Measurements from ENCODE around the gene LUZP2. TPM values are rescaled to one million over a fixed set of nuclear protein-coding genes. Genes with fewer than 3 reads are reported as not detected.

LUZP2 gene
- total RNA-seq, 2 donors from 2014 or later = 0.28 to 4.1 TPM

DNA sequence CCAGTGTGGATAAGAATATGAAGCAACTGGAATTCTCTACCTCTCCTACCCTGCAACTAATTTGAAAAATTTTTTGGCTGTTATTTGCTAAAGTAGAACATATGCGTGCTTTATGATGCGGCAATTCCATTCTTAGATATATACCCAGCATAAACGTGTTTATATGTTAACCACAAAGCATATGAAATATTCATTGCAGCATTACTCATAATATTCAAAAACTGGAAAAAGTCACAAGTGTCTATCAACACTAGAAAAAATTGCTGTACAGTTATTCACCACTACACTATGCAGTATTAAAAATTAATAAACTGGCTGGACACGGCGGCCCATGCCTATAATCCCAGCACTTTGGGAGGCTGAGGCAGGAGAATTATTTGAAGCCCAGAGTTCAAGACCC lies 226.4 kb downstream of the LUZP2 start:
- H3K27me3 ChIP-seq (replicated peaks; ENCODE audit: insufficient read depth) = no peaks in the 10 kb centered on the region
- H3K27ac ChIP-seq = no peak overlapping the region
- intact Hi-C loops (cut with DNase I) = no loop called here
- no peak overlapping the region for H3K4me3 ChIP-seq
- no peaks in the 10 kb centered on the region for H3K36me3 ChIP-seq
- 93% methylated on average over 5 of the region's 5 CpGs for WGBS
- H3K9me3 ChIP-seq = no peaks in the 10 kb centered on the region
- TF ChIP-seq, protein P1, sequence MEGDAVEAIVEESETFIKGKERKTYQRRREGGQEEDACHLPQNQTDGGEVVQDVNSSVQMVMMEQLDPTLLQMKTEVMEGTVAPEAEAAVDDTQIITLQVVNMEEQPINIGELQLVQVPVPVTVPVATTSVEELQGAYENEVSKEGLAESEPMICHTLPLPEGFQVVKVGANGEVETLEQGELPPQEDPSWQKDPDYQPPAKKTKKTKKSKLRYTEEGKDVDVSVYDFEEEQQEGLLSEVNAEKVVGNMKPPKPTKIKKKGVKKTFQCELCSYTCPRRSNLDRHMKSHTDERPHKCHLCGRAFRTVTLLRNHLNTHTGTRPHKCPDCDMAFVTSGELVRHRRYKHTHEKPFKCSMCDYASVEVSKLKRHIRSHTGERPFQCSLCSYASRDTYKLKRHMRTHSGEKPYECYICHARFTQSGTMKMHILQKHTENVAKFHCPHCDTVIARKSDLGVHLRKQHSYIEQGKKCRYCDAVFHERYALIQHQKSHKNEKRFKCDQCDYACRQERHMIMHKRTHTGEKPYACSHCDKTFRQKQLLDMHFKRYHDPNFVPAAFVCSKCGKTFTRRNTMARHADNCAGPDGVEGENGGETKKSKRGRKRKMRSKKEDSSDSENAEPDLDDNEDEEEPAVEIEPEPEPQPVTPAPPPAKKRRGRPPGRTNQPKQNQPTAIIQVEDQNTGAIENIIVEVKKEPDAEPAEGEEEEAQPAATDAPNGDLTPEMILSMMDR (IDR thresholded peaks at IDR 0.05) = no peak
- no peak for TF ChIP-seq POLR2AphosphoS5 (IDR thresholded peaks at IDR 0.05)
- no peak for TF ChIP-seq POLR2A (IDR thresholded peaks at IDR 0.05)
- no peak for DNase-seq (ENCODE audit: low spot score)
- H3K4me1 ChIP-seq (replicated peaks) = no peaks in the 10 kb centered on the region

DNA sequence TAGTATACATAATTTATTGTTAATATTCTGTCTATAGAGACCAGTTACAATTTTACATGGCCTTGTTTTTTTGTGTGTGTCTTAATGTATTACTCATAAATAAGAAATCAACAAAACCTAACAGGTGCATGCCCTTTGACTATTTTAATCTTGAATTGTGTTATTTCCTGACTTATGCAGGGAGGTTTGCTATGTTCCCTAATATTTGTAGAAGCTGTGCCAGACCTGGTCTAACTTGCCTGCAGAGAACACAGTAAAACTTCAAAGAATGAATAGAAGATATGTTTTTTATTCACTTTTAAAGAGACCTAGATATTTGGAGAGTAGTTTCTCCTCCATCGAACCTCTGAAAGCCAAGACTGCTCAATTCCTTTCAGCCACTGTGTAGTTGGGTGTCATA lies 234.7 kb downstream of the LUZP2 start:
- H3K36me3 ChIP-seq = no peaks in the 10 kb centered on the region
- DNase-seq (ENCODE audit: low spot score) = no peak
- H3K4me3 ChIP-seq = no peak overlapping the region
- no peaks in the 10 kb centered on the region for H3K9me3 ChIP-seq
- 30% methylated on average over 1 of the region's 1 CpG for WGBS
- no peaks in the 10 kb centered on the region for H3K27me3 ChIP-seq (replicated peaks; ENCODE audit: insufficient read depth)
- intact Hi-C loops (cut with DNase I) = no loop called here
- no peak overlapping the region for H3K27ac ChIP-seq
- TF ChIP-seq POLR2AphosphoS5 (IDR thresholded peaks at IDR 0.05) = no peak
- TF ChIP-seq, protein P1 (IDR thresholded peaks at IDR 0.05) = no peak
- TF ChIP-seq POLR2A (IDR thresholded peaks at IDR 0.05) = no peak
- H3K4me1 ChIP-seq (replicated peaks) = no peaks in the 10 kb centered on the region

DNA sequence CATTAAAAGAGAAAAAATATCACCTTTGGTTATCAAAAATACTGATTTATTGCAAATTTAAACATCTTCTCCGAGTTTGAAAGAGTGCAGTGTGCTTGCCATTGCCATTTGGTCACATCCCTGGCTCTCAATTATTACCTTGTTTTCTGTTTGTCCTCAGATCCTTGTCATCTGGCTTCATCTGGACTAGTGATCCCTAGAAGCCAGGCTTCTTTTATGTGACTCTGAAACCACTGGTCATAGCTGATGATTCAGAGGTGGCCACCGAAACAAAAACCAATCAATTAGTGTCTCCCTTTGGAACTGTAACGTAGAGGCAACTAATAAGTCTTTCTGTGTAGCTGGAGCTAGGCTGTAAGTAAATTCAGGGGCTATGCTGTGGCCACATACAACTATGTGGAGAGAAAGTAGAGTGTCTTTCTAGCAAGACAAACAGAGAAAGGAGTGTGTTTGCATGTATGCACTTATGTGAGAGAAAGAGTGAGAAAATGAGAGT lies 237.9 kb downstream of the LUZP2 start:
- TF ChIP-seq, protein P1 (IDR thresholded peaks at IDR 0.05) = no peak
- TF ChIP-seq POLR2AphosphoS5 (IDR thresholded peaks at IDR 0.05) = no peak
- TF ChIP-seq POLR2A (IDR thresholded peaks at IDR 0.05) = no peak
- Histone ChIP-seq H3K27me3 (replicated peaks; ENCODE audit: insufficient read depth) (no peaks in the 10 kb centered on the region), H3K4me1 (replicated peaks) (no peaks in the 10 kb centered on the region), H3K9me3 (no peaks in the 10 kb centered on the region), H3K27ac (no peak overlapping the region), H3K36me3 (no peaks in the 10 kb centered on the region), H3K4me3 (no peak overlapping the region)
- intact Hi-C loops (cut with DNase I) = no loop called here
- no peak for DNase-seq (ENCODE audit: low spot score)
- 49% methylated on average over 3 of the region's 3 CpGs for whole genome bisulfite sequencing

DNA sequence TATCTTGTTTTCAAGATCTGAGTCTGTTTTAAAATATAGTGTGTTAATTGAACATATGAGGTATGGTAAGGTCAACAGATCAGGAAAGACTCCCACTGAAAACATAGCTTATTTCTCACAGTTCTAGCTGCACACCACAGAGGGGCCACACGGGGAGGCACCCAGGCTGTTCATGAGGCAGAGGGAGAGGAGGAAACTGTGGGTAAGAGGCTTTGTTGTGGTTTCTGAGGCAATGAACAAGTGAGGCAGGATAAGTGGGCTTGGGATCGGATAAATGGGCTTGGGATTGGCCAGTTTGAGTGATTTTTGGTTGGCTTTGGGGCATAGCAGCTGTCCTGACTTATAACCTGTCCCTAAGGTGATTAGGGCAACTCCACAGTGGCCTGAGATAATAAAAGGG lies 242.1 kb downstream of the LUZP2 start:
- Histone ChIP-seq H3K4me1 (replicated peaks) (no peaks in the 10 kb centered on the region), H3K27ac (no peak overlapping the region), H3K4me3 (no peak overlapping the region), H3K36me3 (no peaks in the 10 kb centered on the region), H3K27me3 (replicated peaks; ENCODE audit: insufficient read depth) (no peaks in the 10 kb centered on the region), H3K9me3 (no peaks in the 10 kb centered on the region)
- TF ChIP-seq, protein P1 (IDR thresholded peaks at IDR 0.05) = no peak
- TF ChIP-seq POLR2A (IDR thresholded peaks at IDR 0.05) (no peak), POLR2AphosphoS5 (IDR thresholded peaks at IDR 0.05) (no peak)
- intact Hi-C loops (cut with DNase I) = no loop called here
- 83% methylated on average over 2 of the region's 2 CpGs for WGBS
- no peak for DNase-seq (ENCODE audit: low spot score)

DNA sequence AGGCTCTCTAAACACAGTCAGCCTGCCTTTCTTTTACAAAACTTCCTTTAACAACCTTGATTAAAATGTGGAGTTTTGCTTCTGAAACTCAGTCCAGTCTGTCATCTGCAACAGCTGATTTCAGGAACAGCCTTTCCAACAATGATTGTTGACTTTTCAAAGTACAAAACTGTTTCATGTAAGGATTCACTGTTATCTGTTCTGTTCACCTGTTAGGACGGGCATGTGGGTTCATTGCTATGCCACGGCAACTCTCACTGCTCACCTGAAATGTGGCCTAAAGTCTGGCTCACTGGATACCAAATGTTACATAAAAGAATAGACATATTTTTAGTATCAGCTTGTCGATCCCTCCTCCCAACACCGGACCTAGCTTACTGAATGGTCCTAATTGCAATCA lies 242.8 kb downstream of the LUZP2 start:
- TF ChIP-seq, protein P1 (IDR thresholded peaks at IDR 0.05) = no peak
- no peak for TF ChIP-seq POLR2AphosphoS5 (IDR thresholded peaks at IDR 0.05)
- no peak for TF ChIP-seq POLR2A (IDR thresholded peaks at IDR 0.05)
- H3K9me3 ChIP-seq = no peaks in the 10 kb centered on the region

More for the DNA sequence above, 242.8 kb downstream of the LUZP2 start:
- Histone ChIP-seq H3K4me3 (no peak overlapping the region), H3K36me3 (no peaks in the 10 kb centered on the region), H3K4me1 (replicated peaks) (no peaks in the 10 kb centered on the region), H3K27me3 (replicated peaks; ENCODE audit: insufficient read depth) (no peaks in the 10 kb centered on the region), H3K27ac (no peak overlapping the region)
- intact Hi-C loops (cut with DNase I) = no loop called here
- no peak for DNase-seq (ENCODE audit: low spot score)
- 54% methylated on average over 4 of the region's 4 CpGs for WGBS
